GM19397 (cell line): ENCODE measurements around the gene ART5.
"Not testable (repeated sequence)": the region's sequence is repeated elsewhere in the genome, so short reads cannot be mapped to it uniquely, and the experiment has no call there.

Experiments
- ATAC-seq: cut with Tn5 transposase; IDR thresholded peaks from one replicate; pipeline ENCODE4 v1.9.1; 2021; ENCODE audit warnings: mild to moderate bottlenecking, moderate library complexity; ENCODE audit not compliant: unreplicated experiment

Gene ART5

GRCh38 chr11:3659595-3660515 is 18.1 kb upstream of the ART5 start:
- no peak for ATAC-seq

GRCh38 chr11:3658252-3658651 is 16.5 kb upstream of the ART5 start:
- ATAC-seq, result no peak

GRCh38 chr11:3657331-3657730 is 15.5 kb upstream of the ART5 start:
- ATAC-seq, result not testable (repeated sequence)

GRCh38 chr11:3655547-3655946 is 13.8 kb upstream of the ART5 start:
- no peak for ATAC-seq

GRCh38 chr11:3652514-3652913 is 10.7 kb upstream of the ART5 start:
- ATAC-seq, result not testable (repeated sequence)

GRCh38 chr11:3649374-3649773 is 7.6 kb upstream of the ART5 start:
- ATAC-seq, result not testable (repeated sequence)

- ATAC-seq, result not testable (repeated sequence)
Observed at GRCh38 chr11:3648843-3649242, 7.1 kb upstream of the ART5 start.

GRCh38 chr11:3645552-3645951 is 3.8 kb upstream of the ART5 start:
- ATAC-seq, result no peak

- no peak for ATAC-seq
Observed at GRCh38 chr11:3644817-3645235, 3.0 kb upstream of the ART5 start, which contains the start of gene ART1. TSS of gene ART1 (plus strand) at chr11:3645128. CDS start at chr11:3659214, 14,086 bp downstream.

- ATAC-seq, result not testable (repeated sequence)
Observed at GRCh38 chr11:3643102-3643546, 1.3 kb upstream of the ART5 start.

GRCh38 chr11:3642071-3642951 is 519 bp upstream of the ART5 start:
- ATAC-seq, result peak; percentile 73

GRCh38 chr11:3641191-3641590 is 601 bp downstream of the ART5 start:
- no peak for ATAC-seq

- no peak for ATAC-seq
Observed at GRCh38 chr11:3639841-3640240, 2.0 kb downstream of the ART5 start.

GRCh38 chr11:3638513-3638912 is 3.3 kb downstream of the ART5 start:
- ATAC-seq, result no peak

GRCh38 chr11:3637201-3637600 is 4.6 kb downstream of the ART5 start:
- ATAC-seq, result no peak

- ATAC-seq, result no peak
Observed at GRCh38 chr11:3635641-3636375, 6.0 kb downstream of the ART5 start.

- ATAC-seq, result no peak
Observed at GRCh38 chr11:3632070-3632660, 9.6 kb downstream of the ART5 start.

GRCh38 chr11:3631331-3631730 is 10.5 kb downstream of the ART5 start:
- ATAC-seq, result no peak

GRCh38 chr11:3627291-3627690 is 14.5 kb downstream of the ART5 start:
- ATAC-seq, result no peak

GRCh38 chr11:3626250-3626960 is 15.4 kb downstream of the ART5 start:
- no peak for ATAC-seq
